ENCODE results near the gene AMMECR1.
A peak's percentile ranks its signal among the peaks of the same experiment; 100 is the strongest.

The AMMECR1 gene

DNA sequence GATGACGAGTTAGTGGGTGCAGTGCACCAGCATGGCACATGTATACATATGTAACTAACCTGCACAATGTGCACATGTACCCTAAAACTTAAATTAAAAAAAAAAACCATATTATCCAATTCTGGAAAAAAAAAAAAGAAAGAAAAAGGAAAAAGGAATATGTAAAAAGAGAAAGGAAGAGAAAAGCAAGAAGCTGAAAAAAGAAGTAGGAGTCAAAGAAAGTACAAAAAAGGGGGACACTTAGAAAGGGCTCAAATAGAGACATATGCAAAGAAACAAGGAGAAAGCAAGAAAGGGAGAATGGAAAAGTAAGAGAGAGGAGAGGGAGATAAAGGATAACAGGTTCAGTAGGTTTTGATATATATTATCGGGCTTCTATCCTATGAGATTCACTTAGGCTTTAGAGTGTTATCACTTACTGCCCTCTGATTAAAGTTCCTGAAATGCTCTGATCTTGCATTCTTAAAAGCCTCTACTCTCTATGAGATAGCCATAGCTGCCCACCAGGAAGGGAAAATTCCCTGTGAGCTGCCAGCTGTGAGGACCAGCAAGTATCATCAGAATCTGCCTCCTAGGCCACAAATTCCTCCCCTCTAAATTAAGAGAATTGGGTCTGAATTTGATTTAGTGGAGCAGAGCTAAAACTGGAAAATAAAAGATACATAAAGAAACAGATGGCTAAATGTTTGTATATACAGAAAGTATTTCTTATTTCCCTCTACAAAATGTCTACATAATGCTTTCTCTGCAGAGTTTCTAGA is 95.2 kb downstream of the AMMECR1 start:
- Histone ChIP-seq H3K36me3 (replicated peaks) (no peaks in the 10 kb centered on the region), H3K4me3 (ENCODE audit: low read depth, low read length) (no peak overlapping the region), H3K27me3 (replicated peaks) (no peaks in the 10 kb centered on the region), H3K27ac (no peak overlapping the region)
- in situ Hi-C loops (cut with HindIII; ENCODE audit: low pct_ligation_motif_present, low sequenced_read_pairs), result no loop called here
- DNase-seq, result no peak
- TF ChIP-seq, protein P1, sequence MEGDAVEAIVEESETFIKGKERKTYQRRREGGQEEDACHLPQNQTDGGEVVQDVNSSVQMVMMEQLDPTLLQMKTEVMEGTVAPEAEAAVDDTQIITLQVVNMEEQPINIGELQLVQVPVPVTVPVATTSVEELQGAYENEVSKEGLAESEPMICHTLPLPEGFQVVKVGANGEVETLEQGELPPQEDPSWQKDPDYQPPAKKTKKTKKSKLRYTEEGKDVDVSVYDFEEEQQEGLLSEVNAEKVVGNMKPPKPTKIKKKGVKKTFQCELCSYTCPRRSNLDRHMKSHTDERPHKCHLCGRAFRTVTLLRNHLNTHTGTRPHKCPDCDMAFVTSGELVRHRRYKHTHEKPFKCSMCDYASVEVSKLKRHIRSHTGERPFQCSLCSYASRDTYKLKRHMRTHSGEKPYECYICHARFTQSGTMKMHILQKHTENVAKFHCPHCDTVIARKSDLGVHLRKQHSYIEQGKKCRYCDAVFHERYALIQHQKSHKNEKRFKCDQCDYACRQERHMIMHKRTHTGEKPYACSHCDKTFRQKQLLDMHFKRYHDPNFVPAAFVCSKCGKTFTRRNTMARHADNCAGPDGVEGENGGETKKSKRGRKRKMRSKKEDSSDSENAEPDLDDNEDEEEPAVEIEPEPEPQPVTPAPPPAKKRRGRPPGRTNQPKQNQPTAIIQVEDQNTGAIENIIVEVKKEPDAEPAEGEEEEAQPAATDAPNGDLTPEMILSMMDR (IDR thresholded peaks at IDR 0.05; ENCODE audit: low read depth, low read length, missing control alignments), result no peak

DNA sequence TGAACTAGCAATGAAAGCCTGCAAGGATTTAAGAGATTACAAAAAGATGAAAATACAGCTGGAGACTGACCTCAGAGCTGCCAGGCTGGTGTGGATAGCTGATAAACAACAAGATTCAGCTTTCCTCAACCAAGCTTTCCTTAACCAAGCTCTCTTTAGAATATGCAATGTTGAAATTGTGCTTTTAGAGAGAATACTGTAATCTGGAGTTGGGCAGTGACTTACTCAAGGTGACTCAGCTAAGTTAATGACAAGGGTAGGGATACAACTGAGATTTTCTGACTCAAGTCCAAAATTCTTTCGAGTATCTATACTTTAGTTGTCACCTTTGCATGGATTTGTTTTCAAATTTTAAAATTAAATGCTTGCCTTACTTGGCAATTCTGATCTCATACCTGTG is 98.0 kb downstream of the AMMECR1 start:
- Histone ChIP-seq H3K4me3 (ENCODE audit: low read depth, low read length) (no peak overlapping the region), H3K27me3 (replicated peaks) (no peaks in the 10 kb centered on the region), H3K36me3 (replicated peaks) (no peaks in the 10 kb centered on the region), H3K27ac (peak overlapping the region; percentile 24)
- TF ChIP-seq, protein P1 (IDR thresholded peaks at IDR 0.05; ENCODE audit: low read depth, low read length, missing control alignments), result no peak
- in situ Hi-C loops (cut with HindIII; ENCODE audit: low pct_ligation_motif_present, low sequenced_read_pairs), result no loop called here
- DNase-seq, result no peak

DNA sequence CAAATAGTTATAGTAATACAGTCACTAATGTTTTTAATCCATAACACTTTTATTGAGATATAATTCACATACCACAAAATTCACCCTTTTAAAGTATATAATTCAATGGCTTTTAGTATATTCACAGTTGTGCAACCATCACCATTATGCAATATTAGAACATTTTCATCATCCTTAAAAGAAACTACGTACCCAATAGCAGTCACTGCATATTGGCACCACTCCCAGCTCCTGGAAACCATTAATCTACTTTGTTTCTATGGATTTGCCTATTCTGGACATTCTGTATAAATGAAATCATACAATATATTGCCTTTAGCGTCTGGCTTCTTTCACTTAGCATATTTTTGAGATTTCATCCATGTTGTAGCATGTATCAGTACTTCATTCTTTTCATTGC is 99.3 kb downstream of the AMMECR1 start:
- H3K27ac ChIP-seq, result no peak overlapping the region
- TF ChIP-seq, protein P1 (IDR thresholded peaks at IDR 0.05; ENCODE audit: low read depth, low read length, missing control alignments), result no peak
- no peaks in the 10 kb centered on the region for H3K36me3 ChIP-seq (replicated peaks)
- DNase-seq, result no peak
- H3K27me3 ChIP-seq (replicated peaks), result no peaks in the 10 kb centered on the region
- in situ Hi-C loops (cut with HindIII; ENCODE audit: low pct_ligation_motif_present, low sequenced_read_pairs), result no loop called here
- no peak overlapping the region for H3K4me3 ChIP-seq (ENCODE audit: low read depth, low read length)

DNA sequence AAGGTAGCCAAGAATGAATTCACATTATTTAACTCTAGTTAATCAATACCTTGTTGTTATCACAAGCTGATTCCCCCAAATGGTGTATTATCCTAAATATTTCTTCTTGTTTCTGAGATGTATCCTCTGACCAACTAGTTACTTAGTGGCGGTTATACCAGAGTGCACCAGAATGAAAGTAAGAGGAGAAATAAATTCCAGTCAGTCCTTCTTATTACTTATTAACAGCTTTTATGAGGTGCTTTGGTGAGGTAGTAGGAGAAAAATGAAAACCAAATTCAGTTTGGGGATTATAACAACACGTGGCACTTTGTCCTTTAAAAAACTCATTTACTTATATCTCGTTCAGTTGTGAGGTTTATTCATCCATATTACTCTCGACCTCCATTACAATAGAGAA is 101.9 kb downstream of the AMMECR1 start:
- no peak for DNase-seq
- no peaks in the 10 kb centered on the region for H3K27me3 ChIP-seq (replicated peaks)
- in situ Hi-C loops (cut with HindIII; ENCODE audit: low pct_ligation_motif_present, low sequenced_read_pairs), result no loop called here
- TF ChIP-seq, protein P1 (IDR thresholded peaks at IDR 0.05; ENCODE audit: low read depth, low read length, missing control alignments), result no peak
- no peak overlapping the region for H3K27ac ChIP-seq
- H3K36me3 ChIP-seq (replicated peaks), result no peaks in the 10 kb centered on the region
- H3K4me3 ChIP-seq (ENCODE audit: low read depth, low read length), result no peak overlapping the region

DNA sequence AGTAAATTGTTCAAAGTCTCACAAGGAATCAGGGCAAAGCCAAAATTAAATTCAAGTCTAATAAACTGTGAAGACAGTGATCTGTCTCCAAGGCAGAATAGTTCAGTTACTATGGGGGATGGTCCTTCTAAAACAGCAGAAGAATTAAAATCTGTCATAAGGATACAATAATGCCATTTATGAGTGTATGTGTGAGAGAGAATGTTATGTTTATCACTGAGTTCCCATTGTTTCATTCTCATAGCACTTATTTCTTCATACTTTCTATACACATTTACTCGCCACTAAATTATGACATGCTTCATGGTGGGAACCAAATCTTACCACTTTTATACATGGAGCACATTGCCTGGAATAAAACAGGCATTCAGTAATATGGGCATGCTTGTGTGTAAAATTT is 102.5 kb downstream of the AMMECR1 start:
- H3K4me3 ChIP-seq (ENCODE audit: low read depth, low read length), result no peak overlapping the region
- no peak overlapping the region for H3K27ac ChIP-seq
- in situ Hi-C loops (cut with HindIII; ENCODE audit: low pct_ligation_motif_present, low sequenced_read_pairs), result no loop called here
- no peaks in the 10 kb centered on the region for H3K27me3 ChIP-seq (replicated peaks)
- DNase-seq, result no peak
- TF ChIP-seq, protein P1 (IDR thresholded peaks at IDR 0.05; ENCODE audit: low read depth, low read length, missing control alignments), result no peak
- no peaks in the 10 kb centered on the region for H3K36me3 ChIP-seq (replicated peaks)

DNA sequence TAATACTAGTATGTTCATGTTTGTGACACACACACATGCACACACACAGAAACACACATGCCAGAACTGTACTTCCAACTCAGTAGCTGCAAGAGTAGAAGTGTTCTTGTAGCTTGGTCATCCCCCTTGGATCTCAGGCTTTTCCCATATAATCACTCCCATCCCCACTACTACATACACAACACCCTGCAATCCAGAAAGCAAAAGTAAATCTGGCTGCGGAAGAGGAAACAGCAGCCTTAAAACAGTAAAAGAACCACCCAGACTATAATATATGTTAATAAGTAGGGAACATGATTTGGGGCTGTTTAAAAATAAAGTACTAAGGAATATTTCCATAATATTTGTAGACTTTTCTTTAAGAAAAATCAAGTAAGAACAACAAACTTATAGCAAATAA is 103.2 kb downstream of the AMMECR1 start:
- Histone ChIP-seq H3K36me3 (replicated peaks) (no peaks in the 10 kb centered on the region), H3K27me3 (replicated peaks) (no peaks in the 10 kb centered on the region), H3K27ac (no peak overlapping the region), H3K4me3 (ENCODE audit: low read depth, low read length) (no peak overlapping the region)
- TF ChIP-seq, protein P1 (IDR thresholded peaks at IDR 0.05; ENCODE audit: low read depth, low read length, missing control alignments), result no peak
- in situ Hi-C loops (cut with HindIII; ENCODE audit: low pct_ligation_motif_present, low sequenced_read_pairs), result no loop called here
- no peak for DNase-seq

Data from brain microvascular endothelial cell (primary cell).